HUES6 (cell line): ENCODE data around the gene VAMP4.
"Not testable (repeated sequence)": the region's sequence is repeated elsewhere in the genome, so short reads cannot be mapped to it uniquely, and the experiment has no call there.

Experiments used
- H3K27ac ChIP-seq: 2 replicates; pipeline ENCODE4 v1.7.0; 2013; ENCODE audit warnings: low read depth, mild to moderate bottlenecking, low read length, inconsistent platforms
- H3K27me3 ChIP-seq: 2 replicates; pipeline ENCODE4 v1.6.1; 2013; ENCODE audit warnings: low read length; ENCODE audit not compliant: control insufficient read depth, insufficient read depth
- H3K36me3 ChIP-seq: 2 replicates; pipeline ENCODE4 v1.6.1; 2013; ENCODE audit warnings: low read length; ENCODE audit not compliant: control insufficient read depth, insufficient read depth
- H3K4me1 ChIP-seq: 2 replicates; pipeline ENCODE4 v1.6.1; 2013; ENCODE audit warnings: low read length; ENCODE audit not compliant: control insufficient read depth, insufficient read depth
- H3K4me3 ChIP-seq: 2 replicates; pipeline ENCODE4 v1.5.1; 2013; ENCODE audit warnings: low read depth, low read length
- H3K9ac ChIP-seq: one replicate; pipeline ENCODE4 v1.6.1; 2013; ENCODE audit warnings: mild to moderate bottlenecking, low read length
- H3K9me3 ChIP-seq: 2 replicates; pipeline ENCODE4 v1.6.1; 2013; ENCODE audit warnings: low read depth, low read length; ENCODE audit not compliant: control insufficient read depth, insufficient read depth

Gene VAMP4

GRCh38 chr1:171723180-171723579 lies 18.7 kb downstream of the VAMP4 start:
- H3K4me3 ChIP-seq, H3K9ac ChIP-seq, H3K4me1 ChIP-seq, H3K36me3 ChIP-seq, H3K27me3 ChIP-seq, H3K27ac ChIP-seq: not testable (repeated sequence)
- peaks cover 12% of the 10 kb centered on the region for H3K9me3 ChIP-seq

- H3K9ac ChIP-seq: no peak overlapping the region
- peaks cover 12% of the 10 kb centered on the region for H3K9me3 ChIP-seq
- H3K27me3 ChIP-seq: no peaks in the 10 kb centered on the region
- no peaks in the 10 kb centered on the region for H3K4me1 ChIP-seq
- no peak overlapping the region for H3K4me3 ChIP-seq
- no peak overlapping the region for H3K27ac ChIP-seq
- no peaks in the 10 kb centered on the region for H3K36me3 ChIP-seq
These were observed 23.0 kb downstream of the VAMP4 start for GRCh38 chr1:171718848-171719247.

- Histone ChIP-seq H3K4me3 (no peak overlapping the region), H3K36me3 (no peaks in the 10 kb centered on the region), H3K9ac (no peak overlapping the region), H3K27me3 (no peaks in the 10 kb centered on the region), H3K27ac (no peak overlapping the region), H3K4me1 (no peaks in the 10 kb centered on the region), H3K9me3 (peaks cover 9% of the 10 kb centered on the region)
These were observed 23.6 kb downstream of the VAMP4 start for GRCh38 chr1:171718216-171718615.

GRCh38 chr1:171717062-171717718 lies 24.7 kb downstream of the VAMP4 start:
- no peaks in the 10 kb centered on the region for H3K27me3 ChIP-seq
- H3K9ac ChIP-seq: no peak overlapping the region
- H3K4me3 ChIP-seq: no peak overlapping the region
- peaks cover 3% of the 10 kb centered on the region; the same call in 1 of the 2 replicates for H3K9me3 ChIP-seq
- H3K27ac ChIP-seq: no peak overlapping the region
- no peaks in the 10 kb centered on the region for H3K36me3 ChIP-seq
- H3K4me1 ChIP-seq: no peaks in the 10 kb centered on the region

- Histone ChIP-seq H3K4me1 (no peaks in the 10 kb centered on the region), H3K27ac (no peak overlapping the region), H3K27me3 (no peaks in the 10 kb centered on the region), H3K9me3 (peaks cover 3% of the 10 kb centered on the region; the same call in 1 of the 2 replicates), H3K4me3 (no peak overlapping the region), H3K9ac (no peak overlapping the region), H3K36me3 (no peaks in the 10 kb centered on the region)
These were observed 25.2 kb downstream of the VAMP4 start for GRCh38 chr1:171716616-171717015.

- Histone ChIP-seq H3K4me1 (no peaks in the 10 kb centered on the region), H3K27me3 (no peaks in the 10 kb centered on the region), H3K9ac (no peak overlapping the region), H3K4me3 (no peak overlapping the region), H3K36me3 (no peaks in the 10 kb centered on the region), H3K27ac (no peak overlapping the region), H3K9me3 (no peaks in the 10 kb centered on the region)
These were observed 26.0 kb downstream of the VAMP4 start for GRCh38 chr1:171715813-171716251.

- no peak overlapping the region for H3K27ac ChIP-seq
- H3K27me3 ChIP-seq: no peaks in the 10 kb centered on the region
- no peaks in the 10 kb centered on the region for H3K4me1 ChIP-seq
- H3K9ac ChIP-seq: no peak overlapping the region
- no peaks in the 10 kb centered on the region for H3K9me3 ChIP-seq
- no peaks in the 10 kb centered on the region for H3K36me3 ChIP-seq
- no peak overlapping the region for H3K4me3 ChIP-seq
These were observed 29.5 kb downstream of the VAMP4 start for GRCh38 chr1:171712341-171712740.

- Histone ChIP-seq H3K36me3 (no peaks in the 10 kb centered on the region), H3K9ac (no peak overlapping the region), H3K4me1 (no peaks in the 10 kb centered on the region), H3K27me3 (no peaks in the 10 kb centered on the region), H3K4me3 (no peak overlapping the region), H3K9me3 (no peaks in the 10 kb centered on the region), H3K27ac (no peak overlapping the region)
These were observed 30.2 kb downstream of the VAMP4 start for GRCh38 chr1:171711643-171712042.

- no peaks in the 10 kb centered on the region for H3K36me3 ChIP-seq
- no peaks in the 10 kb centered on the region for H3K9me3 ChIP-seq
- no peak overlapping the region for H3K4me3 ChIP-seq
- no peaks in the 10 kb centered on the region for H3K27me3 ChIP-seq
- no peaks in the 10 kb centered on the region for H3K4me1 ChIP-seq
- no peak overlapping the region for H3K27ac ChIP-seq
- H3K9ac ChIP-seq: no peak overlapping the region
These were observed 34.3 kb downstream of the VAMP4 start for GRCh38 chr1:171707583-171707982.

GRCh38 chr1:171702598-171702997 lies 39.3 kb downstream of the VAMP4 start:
- Histone ChIP-seq H3K4me3 (no peak overlapping the region), H3K27ac (no peak overlapping the region), H3K36me3 (no peaks in the 10 kb centered on the region), H3K4me1 (no peaks in the 10 kb centered on the region), H3K9me3 (no peaks in the 10 kb centered on the region), H3K9ac (no peak overlapping the region), H3K27me3 (no peaks in the 10 kb centered on the region)

GRCh38 chr1:171699531-171699930 lies 42.3 kb downstream of the VAMP4 start:
- H3K9ac ChIP-seq: no peak overlapping the region
- no peak overlapping the region for H3K4me3 ChIP-seq
- no peaks in the 10 kb centered on the region for H3K4me1 ChIP-seq
- H3K27ac ChIP-seq: no peak overlapping the region
- H3K27me3 ChIP-seq: no peaks in the 10 kb centered on the region
- peaks cover 16% of the 10 kb centered on the region for H3K9me3 ChIP-seq
- no peaks in the 10 kb centered on the region for H3K36me3 ChIP-seq
